ENCODE measurements around the gene BACH2. TPM values are rescaled to one million over a fixed set of nuclear protein-coding genes. Genes with fewer than 3 reads are reported as not detected.

Gene BACH2
- total RNA-seq, 1 donor, result 3.6 TPM

GRCh38 chr6:90326404-90327057 lies 29.9 kb upstream of the BACH2 start:
- no peak overlapping the region for H3K4me3 ChIP-seq (ENCODE audit: insufficient read depth, low read length)
- no peak for TF ChIP-seq CTCF (IDR thresholded peaks at IDR 0.05; ENCODE audit: extremely low read depth, low read depth, low read length)
- DNase-seq (ENCODE audit: insufficient read length, low spot score, missing footprints), result no peak
- H3K27me3 ChIP-seq (ENCODE audit: insufficient read depth, low read length), result no peaks in the 10 kb centered on the region
- H3K36me3 ChIP-seq (ENCODE audit: insufficient read depth, low read length), result no peaks in the 10 kb centered on the region
- no peaks in the 10 kb centered on the region for H4K20me1 ChIP-seq (ENCODE audit: insufficient read depth, low read length)
- H2AFZ ChIP-seq (ENCODE audit: low read length), result no peak overlapping the region
- no peaks in the 10 kb centered on the region for H3K9me3 ChIP-seq (ENCODE audit: low read depth, low read length)
- H3K79me2 ChIP-seq (ENCODE audit: insufficient read depth, low read length), result no peaks in the 10 kb centered on the region
- H3K4me1 ChIP-seq (ENCODE audit: insufficient read depth, low read length), result no peaks in the 10 kb centered on the region
- no peak overlapping the region for H3K27ac ChIP-seq (ENCODE audit: low read depth, low read length)
- H3K4me2 ChIP-seq (ENCODE audit: insufficient read depth, low read length), result no peak overlapping the region

GRCh38 chr6:90323706-90324105 lies 27.1 kb upstream of the BACH2 start:
- no peak for DNase-seq (ENCODE audit: insufficient read length, low spot score, missing footprints)
- Histone ChIP-seq H3K9me3 (ENCODE audit: low read depth, low read length) (no peaks in the 10 kb centered on the region), H3K4me1 (ENCODE audit: insufficient read depth, low read length) (no peaks in the 10 kb centered on the region), H3K27ac (ENCODE audit: low read depth, low read length) (no peak overlapping the region), H3K27me3 (ENCODE audit: insufficient read depth, low read length) (no peaks in the 10 kb centered on the region), H4K20me1 (ENCODE audit: insufficient read depth, low read length) (no peaks in the 10 kb centered on the region), H2AFZ (ENCODE audit: low read length) (no peak overlapping the region), H3K79me2 (ENCODE audit: insufficient read depth, low read length) (no peaks in the 10 kb centered on the region), H3K36me3 (ENCODE audit: insufficient read depth, low read length) (no peaks in the 10 kb centered on the region), H3K4me2 (ENCODE audit: insufficient read depth, low read length) (no peak overlapping the region), H3K4me3 (ENCODE audit: insufficient read depth, low read length) (no peak overlapping the region)
- TF ChIP-seq CTCF (IDR thresholded peaks at IDR 0.05; ENCODE audit: extremely low read depth, low read depth, low read length), result no peak

GRCh38 chr6:90322976-90323474 lies 26.4 kb upstream of the BACH2 start:
- H3K9me3 ChIP-seq (ENCODE audit: low read depth, low read length), result no peaks in the 10 kb centered on the region
- H3K27me3 ChIP-seq (ENCODE audit: insufficient read depth, low read length), result no peaks in the 10 kb centered on the region
- no peaks in the 10 kb centered on the region for H4K20me1 ChIP-seq (ENCODE audit: insufficient read depth, low read length)
- H3K4me3 ChIP-seq (ENCODE audit: insufficient read depth, low read length), result no peak overlapping the region
- H3K27ac ChIP-seq (ENCODE audit: low read depth, low read length), result no peak overlapping the region
- H2AFZ ChIP-seq (ENCODE audit: low read length), result no peak overlapping the region
- no peak for TF ChIP-seq CTCF (IDR thresholded peaks at IDR 0.05; ENCODE audit: extremely low read depth, low read depth, low read length)
- no peak overlapping the region for H3K4me2 ChIP-seq (ENCODE audit: insufficient read depth, low read length)
- no peak for DNase-seq (ENCODE audit: insufficient read length, low spot score, missing footprints)
- H3K36me3 ChIP-seq (ENCODE audit: insufficient read depth, low read length), result no peaks in the 10 kb centered on the region
- no peaks in the 10 kb centered on the region for H3K4me1 ChIP-seq (ENCODE audit: insufficient read depth, low read length)
- no peaks in the 10 kb centered on the region for H3K79me2 ChIP-seq (ENCODE audit: insufficient read depth, low read length)

- no peak overlapping the region for H3K4me2 ChIP-seq (ENCODE audit: insufficient read depth, low read length)
- no peak overlapping the region for H3K4me3 ChIP-seq (ENCODE audit: insufficient read depth, low read length)
- H3K4me1 ChIP-seq (ENCODE audit: insufficient read depth, low read length), result no peaks in the 10 kb centered on the region
- peaks cover 7% of the 10 kb centered on the region for H3K27me3 ChIP-seq (ENCODE audit: insufficient read depth, low read length)
- H3K79me2 ChIP-seq (ENCODE audit: insufficient read depth, low read length), result no peaks in the 10 kb centered on the region
- TF ChIP-seq CTCF (IDR thresholded peaks at IDR 0.05; ENCODE audit: extremely low read depth, low read depth, low read length), result no peak
- H3K27ac ChIP-seq (ENCODE audit: low read depth, low read length), result no peak overlapping the region
- H3K9me3 ChIP-seq (ENCODE audit: low read depth, low read length), result no peaks in the 10 kb centered on the region
- DNase-seq (ENCODE audit: insufficient read length, low spot score, missing footprints), result no peak
- H4K20me1 ChIP-seq (ENCODE audit: insufficient read depth, low read length), result no peaks in the 10 kb centered on the region
- no peak overlapping the region for H2AFZ ChIP-seq (ENCODE audit: low read length)
- H3K36me3 ChIP-seq (ENCODE audit: insufficient read depth, low read length), result no peaks in the 10 kb centered on the region
Measured at GRCh38 chr6:90319979-90320685, 23.5 kb upstream of the BACH2 start.
